HG03196 (cell line): ENCODE results near the gene TRAPPC12.
"Not testable (repeated sequence)": the region's sequence is repeated elsewhere in the genome, so short reads cannot be mapped to it uniquely, and the experiment has no call there.

Experiments
- ATAC-seq: cut with Tn5 transposase; IDR thresholded peaks from one replicate; pipeline ENCODE4 v1.9.1; 2021; ENCODE audit not compliant: unreplicated experiment

TRAPPC12 gene

GRCh38 chr2:3451926-3452671 is 72.6 kb downstream of the TRAPPC12 start:
- no peak for ATAC-seq

- ATAC-seq: no peak
Observed at GRCh38 chr2:3453190-3453999, 73.9 kb downstream of the TRAPPC12 start.

GRCh38 chr2:3454005-3454404 is 74.5 kb downstream of the TRAPPC12 start:
- not testable (repeated sequence) for ATAC-seq

- no peak for ATAC-seq
Observed at GRCh38 chr2:3454802-3455201, 75.3 kb downstream of the TRAPPC12 start.

- ATAC-seq: no peak
Observed at GRCh38 chr2:3456125-3456524, 76.6 kb downstream of the TRAPPC12 start.

GRCh38 chr2:3457524-3458395 is 78.3 kb downstream of the TRAPPC12 start:
- no peak for ATAC-seq

GRCh38 chr2:3458396-3459184 is 79.1 kb downstream of the TRAPPC12 start:
- ATAC-seq: no peak

- no peak for ATAC-seq
Observed at GRCh38 chr2:3459185-3460015, 79.9 kb downstream of the TRAPPC12 start.

- ATAC-seq: no peak
Observed at GRCh38 chr2:3460156-3460555, 80.7 kb downstream of the TRAPPC12 start.

- ATAC-seq: no peak
Observed at GRCh38 chr2:3460831-3461800, 81.6 kb downstream of the TRAPPC12 start.

GRCh38 chr2:3461801-3462492 is 82.5 kb downstream of the TRAPPC12 start:
- peak; percentile 75 for ATAC-seq

GRCh38 chr2:3462493-3463104 is 83.1 kb downstream of the TRAPPC12 start:
- ATAC-seq: no peak

- no peak for ATAC-seq
Observed at GRCh38 chr2:3463186-3463835, 83.8 kb downstream of the TRAPPC12 start.

- no peak for ATAC-seq
Observed at GRCh38 chr2:3463944-3464343, 84.5 kb downstream of the TRAPPC12 start.

- no peak for ATAC-seq
Observed at GRCh38 chr2:3464401-3465005, 85.0 kb downstream of the TRAPPC12 start.

- no peak for ATAC-seq
Observed at GRCh38 chr2:3465328-3465727, 85.8 kb downstream of the TRAPPC12 start.
